Measurements from ENCODE around the gene BCAP31.

Gene BCAP31

GRCh38 chrX:153671589-153672530 is 52.3 kb downstream of the BCAP31 start:
- FAIRE-seq: no peak

GRCh38 chrX:153670748-153671588 is 53.2 kb downstream of the BCAP31 start:
- FAIRE-seq: no peak

- no peak for FAIRE-seq
Observed at GRCh38 chrX:153669901-153670731, 54.1 kb downstream of the BCAP31 start.

GRCh38 chrX:153669174-153669890 is 54.9 kb downstream of the BCAP31 start:
- no peak for FAIRE-seq

GRCh38 chrX:153668423-153669173 is 55.6 kb downstream of the BCAP31 start:
- FAIRE-seq: no peak

GRCh38 chrX:153667956-153668396 is 56.2 kb downstream of the BCAP31 start:
- FAIRE-seq: peak; percentile 81

- no peak for FAIRE-seq
Observed at GRCh38 chrX:153667281-153667955, 56.8 kb downstream of the BCAP31 start.

GRCh38 chrX:153665726-153666306 is 58.4 kb downstream of the BCAP31 start:
- no peak for FAIRE-seq

- no peak for FAIRE-seq
Observed at GRCh38 chrX:153662266-153662665, 61.9 kb downstream of the BCAP31 start.

GRCh38 chrX:153659268-153659667 is 64.9 kb downstream of the BCAP31 start:
- no peak for FAIRE-seq

GRCh38 chrX:153657161-153657560 is 67.0 kb downstream of the BCAP31 start:
- no peak for FAIRE-seq

- no peak for FAIRE-seq
Observed at GRCh38 chrX:153653556-153653955, 70.6 kb downstream of the BCAP31 start.

GRCh38 chrX:153651540-153652079 is 72.6 kb downstream of the BCAP31 start:
- no peak for FAIRE-seq

- no peak for FAIRE-seq
Observed at GRCh38 chrX:153650959-153651358, 73.2 kb downstream of the BCAP31 start.
